GM19328 (cell line): ENCODE measurements around the gene BOD1L1.

Source experiments
- ATAC-seq: cut with Tn5 transposase; IDR thresholded peaks from one replicate; pipeline ENCODE4 v1.9.1; 2021; ENCODE audit warnings: mild to moderate bottlenecking, moderate library complexity; ENCODE audit not compliant: unreplicated experiment

BOD1L1 gene

DNA sequence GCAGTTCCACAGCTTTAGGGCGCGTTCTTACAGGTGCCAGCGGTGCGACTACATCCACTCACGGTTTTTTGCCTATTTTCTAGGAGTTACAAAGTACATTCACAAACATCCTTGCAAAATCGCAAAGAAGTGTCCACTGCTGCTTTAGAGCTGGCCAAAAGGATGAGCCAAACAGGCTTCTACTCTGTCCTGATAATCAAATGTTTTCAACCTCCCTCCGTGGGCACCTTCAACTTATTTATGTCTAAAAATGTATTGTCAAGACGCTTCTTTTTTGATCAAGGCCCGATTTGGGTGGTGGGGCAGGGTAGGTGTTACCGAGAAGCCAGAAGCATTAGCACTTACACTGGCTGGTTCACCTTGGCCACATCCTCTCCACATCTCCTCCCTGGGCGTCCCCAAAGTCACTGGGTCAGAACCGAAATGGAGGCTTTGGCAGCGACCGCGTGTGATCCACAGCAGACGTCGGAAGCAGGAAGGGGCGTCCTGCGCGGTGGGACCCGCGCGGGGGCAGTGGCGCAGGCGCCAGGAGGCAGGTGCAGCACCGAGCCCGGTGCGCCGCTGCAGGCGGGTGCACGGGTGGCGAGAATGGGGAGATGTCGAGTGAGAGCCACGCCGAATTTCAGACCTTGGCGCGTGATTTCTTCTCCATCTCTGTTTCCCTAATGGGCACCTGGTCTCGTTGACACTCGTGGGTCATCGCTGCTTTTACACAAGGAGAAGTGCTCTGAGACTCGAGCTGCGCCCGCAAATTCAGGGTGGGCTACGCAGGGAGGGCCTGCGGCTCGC, 100.1 kb downstream of the BOD1L1 start:
- ATAC-seq = no peak

DNA sequence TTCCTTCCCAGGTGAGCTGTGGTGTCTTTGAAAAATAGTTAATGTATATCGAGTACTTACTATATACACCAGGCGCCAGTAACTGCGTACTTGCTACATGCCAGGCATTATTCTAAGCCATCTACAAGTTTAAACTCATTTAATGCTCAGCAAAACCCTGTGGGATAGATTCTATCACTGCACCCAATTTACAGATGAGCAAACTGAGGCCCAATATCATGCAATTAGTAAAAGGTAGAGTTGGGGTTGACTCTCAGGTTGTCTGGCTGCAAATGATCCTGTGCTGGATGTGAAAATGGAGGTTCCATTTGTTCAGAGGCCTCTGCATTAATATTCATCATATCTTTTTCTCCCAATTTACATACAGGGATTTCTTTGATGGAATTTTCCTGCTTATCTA, 100.9 kb downstream of the BOD1L1 start:
- ATAC-seq = no peak

DNA sequence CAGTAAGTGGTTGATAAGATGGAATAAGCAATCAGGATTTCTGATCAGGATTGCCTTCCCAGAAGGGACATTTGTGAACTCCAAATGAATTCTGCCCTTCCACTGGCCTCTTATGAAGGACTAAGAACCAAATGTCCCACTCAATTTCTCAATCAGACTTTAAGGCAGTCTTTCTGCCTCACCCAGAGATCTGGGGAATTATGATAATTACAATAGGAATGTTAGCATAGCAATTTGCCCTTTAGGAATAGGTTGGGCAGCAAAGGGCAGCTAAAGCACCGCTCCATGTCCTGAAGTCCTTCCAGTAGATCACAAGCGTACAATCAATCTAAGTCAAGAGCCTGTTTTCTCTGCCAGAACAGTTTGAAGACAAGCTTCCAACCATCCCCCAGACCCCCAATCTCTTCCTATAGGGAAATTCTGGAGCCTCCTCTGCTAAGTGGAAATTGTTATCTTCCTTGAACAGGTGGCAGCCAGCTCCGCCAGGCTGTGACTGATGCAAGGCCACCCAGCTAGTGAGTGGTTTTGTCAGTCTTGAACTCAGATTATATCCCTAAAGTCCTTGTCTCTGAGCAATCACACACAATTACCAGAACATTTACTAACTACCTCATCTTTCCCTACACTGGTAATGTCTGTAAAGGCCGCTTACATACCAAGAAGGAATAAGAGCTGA, 101.8 kb downstream of the BOD1L1 start:
- ATAC-seq = no peak

DNA sequence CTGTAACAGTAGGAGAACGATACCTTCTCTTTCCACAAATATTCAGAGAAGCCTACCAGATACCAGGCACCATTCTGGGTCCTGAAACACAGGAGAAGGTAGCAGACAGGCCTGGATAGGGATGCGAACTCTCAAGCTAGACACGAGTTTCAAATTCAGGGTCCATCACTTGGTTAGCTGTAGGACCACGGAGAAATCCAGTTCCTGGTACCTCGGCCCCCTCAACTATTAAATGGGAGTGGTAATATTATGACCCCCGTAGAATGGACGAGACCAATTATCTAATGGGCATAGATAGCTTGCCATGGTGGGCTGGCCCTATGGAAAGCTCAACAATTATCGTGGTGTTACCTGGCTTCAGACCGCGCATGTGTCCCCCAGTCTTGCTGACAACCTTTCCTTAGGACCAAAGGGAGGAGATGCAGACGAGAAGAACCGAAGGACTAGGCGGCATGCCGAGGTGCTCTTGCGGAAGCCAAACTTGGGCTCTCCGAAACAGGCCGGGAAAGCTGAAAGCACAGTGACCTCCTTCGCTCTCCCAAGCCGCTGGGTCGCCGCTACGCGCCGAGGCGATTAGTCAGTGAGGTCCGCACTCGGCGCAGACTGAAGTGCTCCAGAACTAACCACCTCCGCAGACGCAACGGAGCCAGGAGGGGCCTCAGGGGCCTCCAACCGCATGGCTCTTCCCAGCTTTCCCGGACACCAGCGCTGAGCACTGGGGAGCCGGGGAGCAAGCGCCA, 102.9 kb downstream of the BOD1L1 start:
- no peak for ATAC-seq

DNA sequence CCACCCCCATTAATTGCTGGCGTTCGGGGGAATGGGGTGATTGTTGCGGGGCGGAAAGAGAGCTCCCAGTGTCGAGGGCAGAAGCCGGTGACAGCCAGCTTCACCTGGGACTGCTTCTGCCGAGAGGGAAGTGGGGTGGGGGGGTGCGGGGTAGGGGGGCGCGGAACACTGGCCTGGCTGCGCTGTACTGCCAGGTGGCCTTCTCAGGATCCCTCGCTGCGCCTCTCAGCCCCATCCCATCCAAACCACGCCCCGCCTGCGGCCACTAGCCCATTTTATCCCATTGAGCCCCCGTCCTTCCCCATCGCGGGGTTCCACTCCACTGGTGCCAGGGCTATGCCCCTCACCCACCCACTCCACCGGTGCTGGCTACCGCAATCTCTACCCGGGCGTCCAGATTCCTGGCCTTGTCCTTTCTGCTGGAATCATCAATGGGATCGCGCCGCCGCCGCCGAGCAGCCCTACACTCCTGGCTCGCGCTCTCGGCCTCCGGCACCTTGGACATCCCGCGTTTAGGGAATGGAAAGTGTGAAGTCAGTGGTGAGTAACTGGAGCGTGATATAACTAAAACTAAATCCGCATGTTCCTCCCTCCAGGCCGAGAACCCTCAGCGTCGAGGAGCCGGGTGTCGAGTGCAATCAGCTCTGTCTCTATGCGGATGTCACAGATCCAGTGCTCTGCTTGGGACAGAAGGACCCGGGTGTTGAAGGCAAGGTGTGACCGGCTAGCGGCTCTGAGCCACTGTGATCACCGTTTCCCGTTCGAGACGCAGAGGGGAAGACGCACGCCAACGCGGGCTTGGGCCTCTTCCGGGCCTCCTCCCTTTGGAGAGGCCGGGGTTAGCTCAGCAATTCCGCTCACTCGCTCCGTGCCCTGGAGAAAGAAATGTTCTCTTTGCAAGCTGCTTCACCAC, 103.7 kb downstream of the BOD1L1 start:
- no peak for ATAC-seq

DNA sequence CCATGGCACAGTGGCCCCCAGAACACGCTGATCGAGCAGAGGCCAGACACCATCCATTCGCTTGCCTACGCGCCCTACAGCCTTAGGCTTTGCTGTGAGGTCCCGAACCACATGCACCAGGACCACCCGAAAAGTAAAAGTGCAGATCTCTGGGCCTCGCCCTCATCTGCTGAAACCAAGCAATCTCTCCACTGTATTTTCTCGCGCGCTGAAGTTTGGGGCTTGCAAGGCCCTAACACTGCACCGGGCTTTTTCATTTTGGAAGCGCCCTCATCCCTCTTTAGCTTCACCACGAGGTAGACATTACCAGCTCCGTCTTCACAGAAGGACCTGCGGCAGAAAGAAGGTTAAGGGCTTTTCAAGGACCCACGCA, 104.4 kb downstream of the BOD1L1 start:
- ATAC-seq = no peak

DNA sequence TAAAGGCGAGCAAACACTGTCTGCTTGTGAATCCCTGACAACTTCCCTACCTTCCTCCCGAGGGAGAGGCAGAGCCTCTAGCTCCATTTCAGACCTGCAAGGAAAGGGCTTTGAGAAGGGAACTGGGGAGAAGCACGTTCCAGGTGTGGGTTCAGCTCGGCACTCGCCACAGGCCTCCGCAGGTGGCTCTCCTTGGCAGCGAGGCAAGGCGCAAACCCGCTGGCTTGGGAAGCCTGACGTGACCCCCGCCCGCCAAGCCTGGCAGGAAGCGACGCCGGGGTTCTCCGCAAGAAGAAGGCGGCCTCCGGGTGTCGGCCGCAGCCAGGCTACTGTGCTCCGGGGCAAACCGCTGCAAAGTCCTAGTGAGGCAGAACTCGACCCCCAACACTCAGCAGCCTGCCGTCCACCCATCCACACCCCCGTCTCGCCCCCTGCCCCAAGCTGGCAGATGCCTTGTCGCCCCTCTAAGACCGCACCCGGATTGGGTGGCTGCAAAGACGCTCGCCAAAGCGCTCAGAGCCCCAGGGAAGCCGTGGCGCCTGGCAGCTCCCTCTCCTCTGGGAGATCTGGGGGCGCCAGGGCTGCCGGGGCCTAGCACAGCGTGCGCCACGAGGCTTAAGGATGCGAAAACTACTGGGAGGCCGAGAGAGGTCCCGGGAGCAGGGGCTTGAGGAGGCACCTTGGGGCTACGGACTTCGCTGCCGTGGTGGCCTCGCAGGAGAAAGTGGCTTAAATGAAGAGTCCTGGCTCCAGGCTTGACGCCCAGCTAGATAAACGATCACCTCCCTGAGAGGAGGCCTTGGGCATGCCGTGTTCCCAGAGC, 105.0 kb downstream of the BOD1L1 start:
- no peak for ATAC-seq

DNA sequence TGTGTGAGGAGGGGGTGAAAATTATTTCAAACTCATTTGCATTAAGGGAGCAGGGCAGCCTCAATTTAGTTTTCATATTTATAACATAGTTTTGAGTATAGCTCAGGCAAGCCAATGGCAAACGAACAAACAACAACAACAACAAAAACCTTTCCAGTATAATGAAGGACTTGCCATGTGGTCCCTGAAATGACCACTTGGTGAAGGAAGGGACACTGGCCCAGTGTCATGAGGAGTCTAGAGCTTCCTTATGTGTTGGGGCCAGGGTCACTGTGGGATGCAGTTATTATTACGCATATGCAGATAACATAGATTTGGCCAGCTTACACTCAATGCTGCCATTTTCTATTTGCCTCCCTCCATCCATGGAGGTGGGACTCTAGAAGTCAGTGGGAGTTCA, 106.5 kb downstream of the BOD1L1 start:
- ATAC-seq = no peak
